Activated B cell treated with CpG ODN at 0.5 μM for 24 hours (primary cell): ENCODE results near the gene PREP. TPM values are rescaled to one million over a fixed set of nuclear protein-coding genes. Genes with fewer than 3 reads are reported as not detected.

Source experiments
- ATAC-seq: fragments of 200-7000 bp; cut with Tn5 transposase; one replicate; pipeline ENCODE4 v1.10.0; 2021; ENCODE audit warnings: low read depth, mild to moderate bottlenecking, moderate library complexity
- CTCF ChIA-PET: fragments of 350-600 bp; sonication (Branson Sonifier 250); formaldehyde crosslinking; loops from one replicate; lab custom pipeline; 2021; ENCODE audit warnings: antibody characterized with exemption; lab: Charles Lee
- POLR2A ChIA-PET: fragments of 350-600 bp; sonication (Branson Sonifier 250); formaldehyde crosslinking; loops from one replicate; lab custom pipeline; 2021; ENCODE audit warnings: antibody characterized with exemption; lab: Charles Lee
- DNase-seq: peaks from one replicate; pipeline ENCODE4 v3.0.0; 2022
- H3K27ac Mint-ChIP-seq: one replicate; pipeline ENCODE4 v1.8.0; 2020; ENCODE audit warnings: mixed read lengths
- H3K27me3 Mint-ChIP-seq: one replicate; pipeline ENCODE4 v1.8.0; 2021; ENCODE audit warnings: mixed read lengths
- H3K36me3 Mint-ChIP-seq: one replicate; pipeline ENCODE4 v1.8.0; 2021; ENCODE audit warnings: low read depth, mixed read lengths
- H3K4me1 Mint-ChIP-seq: one replicate; pipeline ENCODE4 v1.8.0; 2021; ENCODE audit warnings: mixed read lengths
- H3K4me3 Mint-ChIP-seq: one replicate; pipeline ENCODE4 v1.8.0; 2020; ENCODE audit warnings: mild to moderate bottlenecking, mixed read lengths
- H3K9me3 Mint-ChIP-seq: one replicate; pipeline ENCODE4 v1.8.0; 2020; ENCODE audit warnings: mixed read lengths
- CTCF ChIP-seq: fragments of 200-600 bp; IDR thresholded peaks from one replicate; pipeline ENCODE4 v1.8.0; 2022; ENCODE audit warnings: antibody characterized with exemption, mild to moderate bottlenecking
- intact Hi-C: fragments of 100-400 bp; cut with micrococcal nuclease; formaldehyde crosslinking; loops from one replicate; pipeline ENCODE4 v1.15.1; 2024
- total RNA-seq: library from RNA; stranded (reverse); gene quantifications from 2 replicates; pipeline ENCODE4 v1.2.3, GENCODE V29; 2022

The PREP gene
- total RNA-seq, 1 donor from 2014 or later, result 31.1 TPM

GRCh38 chr6:105270511-105270910 lies 132.4 kb downstream of the PREP start:
- intact Hi-C loops, result no loop called here
- H3K4me1 Mint-ChIP-seq, result no peaks in the 10 kb centered on the region
- H3K9me3 Mint-ChIP-seq, result peaks cover 6% of the 10 kb centered on the region
- CTCF ChIA-PET, result interaction anchor here (0.7 kb wide), 1 partner anchor 59 kb away, joined by 3 read pairs; no protein-coding TSS in a partner anchor
- TF ChIP-seq CTCF, result no peak
- POLR2A ChIA-PET, result no interaction called here
- peaks cover 3% of the 10 kb centered on the region for H3K36me3 Mint-ChIP-seq
- DNase-seq (no peak), ATAC-seq (no peak)
- H3K27ac Mint-ChIP-seq, result no peak overlapping the region
- peaks cover 3% of the 10 kb centered on the region for H3K27me3 Mint-ChIP-seq
- no peak overlapping the region for H3K4me3 Mint-ChIP-seq

DNA sequence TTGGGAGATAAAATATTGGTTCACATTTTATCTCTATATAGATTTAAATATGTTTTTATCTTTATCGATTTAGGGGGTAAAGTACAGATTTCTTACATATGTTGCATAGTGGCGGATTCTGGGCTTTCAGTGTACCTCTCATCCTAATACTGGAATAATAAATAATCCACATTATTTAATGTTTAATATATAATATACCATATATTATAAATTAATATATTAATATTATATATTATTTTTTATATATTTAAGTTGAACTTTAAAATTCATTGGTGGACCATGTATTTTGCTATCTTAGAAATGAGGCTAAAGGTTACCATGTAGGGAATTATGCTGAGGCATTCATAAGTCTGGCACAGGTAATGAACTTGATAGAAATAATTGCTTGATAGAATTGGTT lies 133.5 kb downstream of the PREP start:
- ChIA-PET POLR2A (no interaction called here), CTCF (no interaction called here)
- Mint-ChIP-seq H3K36me3 (no peaks in the 10 kb centered on the region), H3K4me1 (no peaks in the 10 kb centered on the region), H3K27me3 (peaks cover 6% of the 10 kb centered on the region), H3K27ac (no peak overlapping the region), H3K9me3 (peaks cover 6% of the 10 kb centered on the region), H3K4me3 (no peak overlapping the region)
- TF ChIP-seq CTCF, result no peak
- DNase-seq (no peak), ATAC-seq (no peak)
- intact Hi-C loops, result no loop called here

DNA sequence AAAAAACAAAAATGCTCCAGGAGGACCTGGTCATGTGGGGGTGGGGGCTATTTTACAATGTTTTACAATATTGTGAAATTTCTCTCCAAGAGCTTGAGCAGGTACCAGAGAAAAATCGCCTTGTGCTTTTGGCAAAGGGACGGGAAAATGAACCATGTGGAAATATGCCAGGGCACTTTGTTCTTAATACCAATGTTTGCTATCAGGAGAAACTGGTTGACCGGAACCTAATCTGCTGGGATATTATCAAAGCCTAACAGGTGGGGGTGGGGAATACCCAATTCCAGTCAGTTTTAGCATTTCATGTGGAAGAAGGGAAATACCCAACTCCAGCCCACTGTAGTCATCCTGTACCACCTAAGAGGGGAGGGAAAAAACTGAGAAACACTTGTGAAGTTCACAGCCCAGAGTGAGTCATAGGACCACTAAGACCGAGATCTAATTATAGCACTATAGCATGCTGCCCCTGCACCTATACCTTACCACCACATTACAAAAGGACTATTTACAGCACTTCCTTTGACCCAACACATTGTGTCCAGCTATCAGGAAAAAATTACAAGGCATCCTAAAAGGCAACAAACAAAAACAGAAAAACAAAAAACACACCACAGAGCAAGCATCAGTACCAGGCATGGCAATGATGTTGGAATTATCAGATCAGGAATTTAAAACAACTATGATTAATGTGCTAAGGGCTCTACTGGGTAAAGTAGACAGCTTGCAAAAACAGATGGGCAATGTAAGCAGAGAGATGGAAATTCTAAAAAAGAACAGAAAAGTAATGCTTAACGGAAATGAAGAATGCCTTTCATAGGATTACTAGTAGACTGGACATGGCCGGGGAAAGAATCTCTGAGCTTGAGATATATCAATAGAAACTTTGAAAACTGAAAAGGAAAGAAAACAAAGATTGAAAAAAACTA lies 138.9 kb downstream of the PREP start:
- CTCF ChIA-PET, result no interaction called here
- POLR2A ChIA-PET, result no interaction called here

DNA sequence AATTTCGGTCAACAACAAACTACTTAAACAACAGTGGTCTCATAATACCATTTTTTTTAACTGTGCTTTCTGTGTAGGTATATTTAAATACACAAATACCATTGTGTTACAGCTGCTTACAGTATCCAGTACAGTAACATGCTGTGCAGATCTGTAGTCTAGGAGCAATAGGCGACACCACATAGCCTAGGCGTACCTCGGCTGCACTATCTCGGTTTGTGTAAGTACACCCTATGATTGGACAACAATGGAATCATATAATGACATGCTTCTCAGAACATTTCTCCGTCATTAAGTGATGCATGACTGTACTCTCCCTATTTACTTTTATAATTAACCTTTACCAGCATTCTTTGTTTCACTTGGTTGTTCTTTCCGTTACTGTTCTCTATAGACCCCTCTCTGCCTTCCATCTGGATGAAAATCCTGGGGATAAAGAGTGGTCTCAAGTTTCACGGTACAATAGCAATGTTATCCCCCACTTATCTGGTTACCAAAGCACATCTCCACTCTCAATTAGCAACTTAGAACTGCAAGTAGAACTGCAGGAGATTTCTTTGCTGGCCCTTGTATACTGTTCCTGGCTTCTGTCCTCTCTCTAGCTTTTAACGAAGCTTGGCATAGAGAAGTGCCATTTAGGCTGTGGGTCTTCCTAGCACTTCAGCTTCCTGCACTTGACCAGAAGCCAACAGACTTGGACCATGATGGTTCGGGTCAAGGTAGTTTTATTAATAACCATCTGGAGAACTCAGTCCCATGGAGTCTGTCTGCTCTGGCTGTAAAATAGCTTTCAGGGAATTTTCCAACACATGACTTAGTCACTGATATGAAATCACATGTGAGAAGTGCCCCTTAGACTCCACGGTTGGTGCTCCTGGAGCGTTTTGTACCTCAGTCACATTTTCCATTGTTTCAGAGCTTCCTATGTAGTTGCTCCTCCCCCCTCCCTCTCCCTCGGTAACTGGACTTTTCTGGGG lies 142.7 kb downstream of the PREP start:
- H3K9me3 Mint-ChIP-seq, result no peaks in the 10 kb centered on the region
- no peaks in the 10 kb centered on the region for H3K36me3 Mint-ChIP-seq
- ChIA-PET POLR2A (no interaction called here), CTCF (no interaction called here)
- no peak overlapping the region for H3K27ac Mint-ChIP-seq
- H3K27me3 Mint-ChIP-seq, result peaks cover 11% of the 10 kb centered on the region
- intact Hi-C loops, result no loop called here
- no peak for ATAC-seq
- TF ChIP-seq CTCF, result no peak
- H3K4me3 Mint-ChIP-seq, result no peak overlapping the region
- H3K4me1 Mint-ChIP-seq, result no peaks in the 10 kb centered on the region
- no peak for DNase-seq

More for the DNA sequence above, 138.9 kb downstream of the PREP start:
- H3K4me1 Mint-ChIP-seq, result no peaks in the 10 kb centered on the region
- DNase-seq (no peak), ATAC-seq (no peak)
- intact Hi-C loops, result no loop called here
- no peaks in the 10 kb centered on the region for H3K36me3 Mint-ChIP-seq
- peaks cover 14% of the 10 kb centered on the region for H3K27me3 Mint-ChIP-seq
- no peak overlapping the region for H3K27ac Mint-ChIP-seq
- H3K9me3 Mint-ChIP-seq, result peaks cover 6% of the 10 kb centered on the region
- no peak overlapping the region for H3K4me3 Mint-ChIP-seq
- TF ChIP-seq CTCF, result no peak

DNA sequence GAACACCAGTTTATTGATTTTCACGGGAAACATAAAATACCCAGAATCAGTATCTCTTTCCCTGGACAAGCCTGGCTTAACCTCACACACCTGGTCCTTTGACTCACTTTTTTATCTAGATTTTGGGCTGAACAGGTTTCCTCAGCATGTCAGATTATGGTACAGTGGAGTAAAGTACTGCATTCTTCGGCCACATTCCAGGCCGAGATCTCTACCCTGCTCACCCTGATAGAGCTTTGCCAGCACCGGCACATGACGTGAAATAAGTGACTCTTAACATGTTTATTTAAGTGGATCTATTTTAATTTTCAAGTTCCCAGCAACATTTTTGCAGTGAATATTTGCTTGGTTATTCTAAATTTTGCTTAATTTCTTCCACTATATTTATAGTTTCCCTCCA lies 144.1 kb downstream of the PREP start:
- TF ChIP-seq CTCF, result no peak
- no peaks in the 10 kb centered on the region for H3K9me3 Mint-ChIP-seq
- peaks cover 8% of the 10 kb centered on the region for H3K27me3 Mint-ChIP-seq
- H3K27ac Mint-ChIP-seq, result no peak overlapping the region
- intact Hi-C loops, result no loop called here
- H3K4me1 Mint-ChIP-seq, result no peaks in the 10 kb centered on the region
- POLR2A ChIA-PET, result no interaction called here
- no peak for ATAC-seq
- CTCF ChIA-PET, result no interaction called here
- no peaks in the 10 kb centered on the region for H3K36me3 Mint-ChIP-seq
- no peak overlapping the region for H3K4me3 Mint-ChIP-seq
- DNase-seq, result no peak
